A673 (cell line): ENCODE results near the gene CFI. TPM values are rescaled to one million over a fixed set of nuclear protein-coding genes. Genes with fewer than 3 reads are reported as not detected.
"Not testable (repeated sequence)": the region's sequence is repeated elsewhere in the genome, so short reads cannot be mapped to it uniquely, and the experiment has no call there.

Source experiments
- BruUV-seq: library from RNA; stranded (reverse); fragments of 400-500 nt; replicated peaks from 2 replicates; lab custom pipeline; 2021; lab: Mats Ljungman, UMichigan
- CTCF ChIA-PET: fragments of 300-600 bp; sonication (Branson Sonifier 250); formaldehyde crosslinking; loops from one replicate; lab custom pipeline; 2022; ENCODE audit warnings: antibody characterized with exemption; lab: Charles Lee
- POLR2A ChIA-PET: fragments of 300-600 bp; sonication (Branson Sonifier 250); formaldehyde crosslinking; loops from one replicate; lab custom pipeline; 2022; ENCODE audit warnings: antibody characterized with exemption; ENCODE audit not compliant: low non-redundant PET; lab: Charles Lee
- DNase-seq: peaks from one replicate; pipeline ENCODE4 v3.0.0-alpha.2; 2015; ENCODE audit warnings: low spot score
- H3K27ac ChIP-seq: fragments of 200-600 bp; sonication (generic); 2 replicates; pipeline ENCODE4 v1.5.1; 2016; ENCODE audit warnings: mixed run types, low read depth, mild to moderate bottlenecking, mixed read lengths, antibody characterized with exemption, low read length; ENCODE audit not compliant: poor library complexity, severe bottlenecking
- H3K27me3 ChIP-seq: fragments of 200-600 bp; sonication (generic); replicated peaks from 2 replicates; pipeline ENCODE4 v1.6.1; 2017; ENCODE audit warnings: mixed run types, low read depth, mild to moderate bottlenecking, mixed read lengths, antibody characterized with exemption, low read length; ENCODE audit not compliant: insufficient read depth, poor library complexity
- H3K36me3 ChIP-seq: fragments of 200-600 bp; sonication (generic); 2 replicates; pipeline ENCODE4 v1.6.1; 2016; ENCODE audit warnings: mixed run types, mild to moderate bottlenecking, mixed read lengths, antibody characterized with exemption, low read length; ENCODE audit not compliant: insufficient read depth, poor library complexity, severe bottlenecking
- H3K4me1 ChIP-seq: fragments of 200-600 bp; sonication (generic); 2 replicates; pipeline ENCODE4 v1.6.1; 2017; ENCODE audit warnings: mixed run types, mild to moderate bottlenecking, mixed read lengths, antibody characterized with exemption, low read length; ENCODE audit not compliant: insufficient read depth, poor library complexity, severe bottlenecking
- H3K4me3 ChIP-seq: fragments of 200-600 bp; sonication (generic); 2 replicates; pipeline ENCODE4 v1.5.1; 2016; ENCODE audit warnings: low read depth, mixed run types, mild to moderate bottlenecking, mixed read lengths, low read length; ENCODE audit not compliant: poor library complexity, severe bottlenecking
- H3K9me3 ChIP-seq: fragments of 200-600 bp; sonication (generic); 2 replicates; pipeline ENCODE4 v1.6.1; 2016; ENCODE audit warnings: mixed run types, low read depth, mild to moderate bottlenecking, mixed read lengths, antibody characterized with exemption, low read length; ENCODE audit not compliant: poor library complexity, severe bottlenecking
- EZH2 ChIP-seq: fragments of 200-600 bp; sonication (generic); IDR thresholded peaks from 2 replicates; pipeline ENCODE4 v1.6.1; 2017; ENCODE audit warnings: borderline replicate concordance, low read depth, mild to moderate bottlenecking, mixed read lengths, antibody characterized with exemption, low read length; ENCODE audit not compliant: poor library complexity, severe bottlenecking
- intact Hi-C: fragments of 100-400 bp; cut with micrococcal nuclease; formaldehyde crosslinking; loops from one replicate; pipeline ENCODE4 v1.10.0; 2022; ENCODE audit not compliant: unreplicated experiment
- total RNA-seq: library from RNA; stranded (reverse); gene quantifications from 2 replicates; pipeline ENCODE4 v1.2.3, GENCODE V29; 2021
- TF ChIP-seq, protein P1 (sequence below): fragments of 300-800, 200-600 bp; sonication (generic); conservative IDR thresholded peaks from 2 replicates; pipeline ENCODE4 v1.5.1; 2017; ENCODE audit warnings: low read depth, mild to moderate bottlenecking, antibody characterized with exemption, low read length, moderate library complexity, mixed read lengths

Gene CFI
- total RNA-seq, 1 experiment from 2014 or later: 0.86 TPM

DNA sequence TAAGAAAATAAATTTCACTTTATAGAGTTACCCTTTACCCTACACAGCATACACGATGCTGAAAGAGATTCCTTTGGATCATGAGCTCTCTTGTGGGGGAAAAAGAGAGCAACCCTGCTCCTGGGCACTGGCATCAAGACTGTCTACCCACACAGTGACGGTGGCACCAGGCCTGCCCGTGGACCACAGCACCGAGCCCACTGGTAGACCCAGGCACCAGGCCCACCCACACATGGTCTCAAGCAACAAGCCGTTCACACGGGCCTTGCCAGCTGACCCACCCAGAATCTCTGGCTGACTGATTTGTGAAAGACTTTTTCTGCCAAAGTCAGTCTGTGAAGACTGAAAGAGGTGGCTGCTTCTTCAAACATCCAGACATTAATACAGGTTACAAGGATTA lies 6.7 kb downstream of the CFI start:
- Histone ChIP-seq H3K4me1 (no peaks in the 10 kb centered on the region), H3K4me3 (no peak overlapping the region), H3K27ac (no peak overlapping the region), H3K9me3 (no peaks in the 10 kb centered on the region), H3K36me3 (no peaks in the 10 kb centered on the region), H3K27me3 (no peaks in the 10 kb centered on the region)
- intact Hi-C loops: no loop called here
- POLR2A ChIA-PET: no interaction called here
- CTCF ChIA-PET: no interaction called here
- no peak for TF ChIP-seq EZH2
- TF ChIP-seq, protein P1, sequence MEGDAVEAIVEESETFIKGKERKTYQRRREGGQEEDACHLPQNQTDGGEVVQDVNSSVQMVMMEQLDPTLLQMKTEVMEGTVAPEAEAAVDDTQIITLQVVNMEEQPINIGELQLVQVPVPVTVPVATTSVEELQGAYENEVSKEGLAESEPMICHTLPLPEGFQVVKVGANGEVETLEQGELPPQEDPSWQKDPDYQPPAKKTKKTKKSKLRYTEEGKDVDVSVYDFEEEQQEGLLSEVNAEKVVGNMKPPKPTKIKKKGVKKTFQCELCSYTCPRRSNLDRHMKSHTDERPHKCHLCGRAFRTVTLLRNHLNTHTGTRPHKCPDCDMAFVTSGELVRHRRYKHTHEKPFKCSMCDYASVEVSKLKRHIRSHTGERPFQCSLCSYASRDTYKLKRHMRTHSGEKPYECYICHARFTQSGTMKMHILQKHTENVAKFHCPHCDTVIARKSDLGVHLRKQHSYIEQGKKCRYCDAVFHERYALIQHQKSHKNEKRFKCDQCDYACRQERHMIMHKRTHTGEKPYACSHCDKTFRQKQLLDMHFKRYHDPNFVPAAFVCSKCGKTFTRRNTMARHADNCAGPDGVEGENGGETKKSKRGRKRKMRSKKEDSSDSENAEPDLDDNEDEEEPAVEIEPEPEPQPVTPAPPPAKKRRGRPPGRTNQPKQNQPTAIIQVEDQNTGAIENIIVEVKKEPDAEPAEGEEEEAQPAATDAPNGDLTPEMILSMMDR: no peak
- no peak for DNase-seq
- BruUV-seq: no TSS peak

DNA sequence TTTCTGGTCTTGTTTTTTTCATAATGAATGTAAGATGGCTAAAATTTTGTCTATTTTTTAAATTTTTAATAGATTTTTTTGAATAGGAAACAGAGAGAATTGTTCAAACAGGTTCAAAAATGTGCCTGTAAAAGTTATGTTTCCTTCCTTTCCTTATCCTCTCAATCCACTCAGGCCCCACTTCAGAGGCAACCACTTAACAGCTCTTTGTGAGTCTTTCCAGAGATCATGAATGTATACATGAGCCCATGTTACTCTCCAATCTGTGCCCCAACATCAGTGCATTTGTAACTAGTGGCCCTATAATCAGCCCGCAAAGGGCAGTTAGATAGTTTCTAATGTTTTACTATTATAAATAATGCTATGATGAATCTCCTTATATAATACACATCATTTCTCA lies 14.0 kb downstream of the CFI start:
- Histone ChIP-seq H3K4me1 (no peaks in the 10 kb centered on the region), H3K9me3 (peaks cover 6% of the 10 kb centered on the region), H3K27ac (no peak overlapping the region), H3K4me3 (no peak overlapping the region), H3K27me3 (no peaks in the 10 kb centered on the region), H3K36me3 (no peaks in the 10 kb centered on the region)
- no peak for DNase-seq
- TF ChIP-seq, protein P1: no peak
- no peak for TF ChIP-seq EZH2
- intact Hi-C loops: no loop called here
- BruUV-seq: no TSS peak
- ChIA-PET POLR2A (no interaction called here), CTCF (no interaction called here)

DNA sequence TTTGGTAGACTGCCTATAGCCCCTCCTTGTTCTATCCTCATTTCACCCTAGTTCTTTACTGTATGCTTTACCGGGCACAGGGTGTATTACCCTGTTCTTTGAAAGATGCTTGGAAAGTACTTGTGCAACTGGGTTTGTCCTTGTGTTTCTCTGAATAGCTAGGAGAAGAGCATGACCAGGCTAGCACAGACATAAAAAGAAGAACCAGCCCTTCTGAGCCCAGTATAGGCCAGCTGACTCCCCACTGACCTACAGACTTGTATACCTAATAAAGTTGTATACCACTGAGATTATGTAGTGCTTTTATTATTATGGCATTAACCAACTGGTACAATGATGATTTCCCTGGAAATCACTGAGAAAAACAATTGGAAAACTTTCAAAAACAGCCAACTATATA lies 15.0 kb downstream of the CFI start:
- CTCF ChIA-PET: no interaction called here
- no peaks in the 10 kb centered on the region for H3K27me3 ChIP-seq
- TF ChIP-seq EZH2: no peak
- TF ChIP-seq, protein P1: no peak
- POLR2A ChIA-PET: no interaction called here
- H3K9me3 ChIP-seq: peaks cover 6% of the 10 kb centered on the region
- no peak for DNase-seq
- no peaks in the 10 kb centered on the region for H3K36me3 ChIP-seq
- intact Hi-C loops: no loop called here
- H3K4me1 ChIP-seq: no peaks in the 10 kb centered on the region
- BruUV-seq: no TSS peak
- no peak overlapping the region for H3K4me3 ChIP-seq
- no peak overlapping the region for H3K27ac ChIP-seq

DNA sequence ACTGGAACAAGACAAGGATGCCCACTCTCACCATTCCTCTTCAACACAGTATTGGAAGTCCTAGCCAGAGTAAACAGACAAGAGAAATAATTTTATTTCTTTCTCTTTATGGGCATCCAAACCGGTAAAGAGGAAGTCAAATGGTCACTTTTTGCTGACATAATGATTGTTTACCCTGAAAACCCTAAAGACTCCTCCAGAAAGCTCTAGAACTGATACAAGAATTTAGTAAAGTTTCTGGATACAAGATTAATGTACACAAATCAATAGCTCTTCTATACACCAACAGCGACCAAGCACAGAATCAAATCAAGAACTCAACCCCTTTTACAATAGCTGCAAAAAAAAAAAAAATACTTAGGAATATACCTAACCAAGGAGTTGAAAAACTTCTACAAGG lies 19.7 kb downstream of the CFI start:
- intact Hi-C loops, H3K27ac ChIP-seq, H3K27me3 ChIP-seq, H3K4me3 ChIP-seq, DNase-seq, H3K9me3 ChIP-seq, H3K36me3 ChIP-seq, H3K4me1 ChIP-seq, BruUV-seq, POLR2A ChIA-PET: not testable (repeated sequence)
- CTCF ChIA-PET: interaction anchor here (0.7 kb wide), 1 partner anchor 739 kb away, joined by 6 read pairs; no protein-coding TSS in a partner anchor
